HG03045 (cell line): ENCODE measurements around the gene OASL.
"Not testable (repeated sequence)": the region's sequence is repeated elsewhere in the genome, so short reads cannot be mapped to it uniquely, and the experiment has no call there.

Source experiments
- ATAC-seq: cut with Tn5 transposase; IDR thresholded peaks from one replicate; pipeline ENCODE4 v1.9.1; 2021; ENCODE audit warnings: mild to moderate bottlenecking, moderate library complexity; ENCODE audit not compliant: unreplicated experiment

OASL gene

DNA sequence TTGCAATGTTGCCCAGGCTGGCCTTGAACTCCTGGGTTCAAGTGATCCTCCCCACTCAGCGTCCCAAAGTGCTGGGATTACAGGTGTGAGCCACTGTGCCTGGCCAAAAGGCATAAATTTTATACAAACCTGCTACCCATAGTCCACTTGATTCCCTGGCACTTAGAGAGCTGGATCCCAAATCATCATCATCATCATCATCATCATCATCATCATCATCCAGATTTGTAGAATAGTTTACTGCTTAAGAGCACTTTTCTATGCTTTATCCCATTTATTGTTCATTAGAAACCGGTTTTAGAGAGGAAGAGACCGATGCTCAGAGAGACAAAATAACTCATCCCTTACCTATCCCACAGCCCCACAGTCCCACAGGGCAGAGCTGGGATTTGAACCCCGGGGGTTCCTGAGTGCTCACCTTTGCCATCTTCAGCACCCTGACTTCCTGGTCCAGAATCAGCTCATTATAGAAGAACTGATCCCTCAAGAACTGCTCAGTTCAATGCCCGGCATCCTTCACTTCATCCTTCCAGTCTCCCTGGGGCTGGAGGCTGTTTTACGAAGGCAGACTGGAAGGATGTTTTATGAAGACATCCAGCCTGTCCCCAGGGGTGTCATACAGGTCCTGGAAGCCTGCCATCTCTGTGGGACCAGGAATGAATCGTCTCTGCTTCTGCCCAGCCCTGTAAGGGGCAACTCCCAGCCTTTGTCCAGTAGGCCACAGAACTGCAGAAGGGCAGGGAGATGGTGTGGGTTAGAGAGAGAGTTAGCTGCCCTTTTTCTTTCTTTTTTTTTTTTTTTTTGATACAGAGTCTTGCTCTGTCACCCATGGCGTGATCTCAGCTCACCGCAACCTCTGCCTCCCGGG, 20.2 kb upstream of the OASL start:
- ATAC-seq, result no peak

DNA sequence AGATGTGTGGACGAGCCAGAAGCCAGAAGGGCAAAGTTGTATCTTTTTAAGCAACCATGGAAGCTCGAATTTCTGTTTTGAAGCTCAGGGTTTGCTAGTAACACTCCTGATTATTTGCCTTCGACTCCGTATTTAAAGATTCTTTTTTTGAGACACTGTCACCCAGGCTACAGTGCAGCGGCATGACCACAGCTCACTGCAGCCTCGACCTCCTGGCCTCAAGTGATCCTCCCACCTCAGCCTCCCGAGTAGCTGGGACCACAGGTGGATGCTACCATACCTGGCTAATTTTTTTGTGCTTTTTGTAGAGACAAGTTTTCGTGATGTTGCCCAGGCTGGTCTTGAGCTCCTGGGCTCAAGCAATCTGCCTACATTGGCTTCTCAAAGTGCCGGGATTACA, 18.7 kb upstream of the OASL start:
- ATAC-seq, result no peak

DNA sequence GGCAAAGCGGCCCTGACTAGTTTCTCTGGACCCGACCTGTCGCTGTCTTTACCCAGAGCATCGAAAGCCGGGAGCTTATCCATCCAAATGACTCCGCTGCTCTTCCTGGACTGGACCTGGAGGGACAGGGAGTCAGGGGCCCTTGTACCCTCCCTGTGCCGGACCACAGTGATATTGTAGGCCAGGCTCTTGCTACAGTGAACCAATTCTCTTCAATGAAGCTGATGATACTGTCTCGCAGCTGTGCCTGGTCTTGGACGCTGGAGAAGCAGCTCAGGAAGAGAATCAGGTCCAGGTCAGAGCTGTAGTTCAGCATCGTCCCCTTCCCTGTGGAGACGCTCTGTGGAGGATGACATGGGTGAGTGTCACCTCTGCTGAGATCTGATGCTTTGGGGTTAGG, 14.7 kb upstream of the OASL start:
- ATAC-seq, result no peak

DNA sequence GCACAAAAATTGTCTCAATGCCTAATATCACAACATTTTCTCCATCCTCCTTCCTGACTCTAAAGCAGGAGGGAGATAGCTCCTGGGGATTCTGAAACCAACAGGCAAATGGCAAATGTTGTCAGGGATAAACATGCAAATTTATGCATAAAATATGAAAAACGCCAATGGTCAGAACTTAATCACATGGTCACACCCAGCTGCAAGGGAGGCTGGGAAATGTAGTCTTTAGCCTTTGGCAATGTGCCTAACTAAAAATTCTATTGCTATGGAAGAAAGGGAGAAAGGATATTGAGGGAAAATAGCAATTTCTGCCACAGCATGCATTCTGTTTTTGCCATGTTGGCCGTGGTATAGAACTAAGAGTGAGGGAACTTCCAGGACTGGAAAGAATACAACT, 11.7 kb upstream of the OASL start:
- no peak for ATAC-seq

DNA sequence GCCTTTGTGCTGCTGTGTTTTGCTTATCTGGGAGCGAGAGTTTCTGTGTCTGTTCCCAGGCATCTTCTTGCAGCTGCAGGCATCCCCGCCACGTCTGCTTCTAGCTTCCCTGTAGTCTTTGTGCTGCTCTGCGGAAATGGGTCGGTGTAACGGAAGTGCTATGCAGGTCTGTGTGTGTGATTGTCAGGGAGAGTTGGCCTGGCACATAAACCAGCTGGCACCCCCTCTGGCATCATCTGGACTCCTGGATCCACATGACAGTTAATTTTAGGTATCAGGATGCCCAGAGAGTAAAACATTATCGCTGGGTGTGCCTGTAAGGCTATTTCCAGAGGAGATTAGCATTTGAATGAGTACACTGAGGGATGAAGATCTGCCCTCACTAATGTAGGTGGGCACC, 9.4 kb upstream of the OASL start:
- ATAC-seq, result no peak

DNA sequence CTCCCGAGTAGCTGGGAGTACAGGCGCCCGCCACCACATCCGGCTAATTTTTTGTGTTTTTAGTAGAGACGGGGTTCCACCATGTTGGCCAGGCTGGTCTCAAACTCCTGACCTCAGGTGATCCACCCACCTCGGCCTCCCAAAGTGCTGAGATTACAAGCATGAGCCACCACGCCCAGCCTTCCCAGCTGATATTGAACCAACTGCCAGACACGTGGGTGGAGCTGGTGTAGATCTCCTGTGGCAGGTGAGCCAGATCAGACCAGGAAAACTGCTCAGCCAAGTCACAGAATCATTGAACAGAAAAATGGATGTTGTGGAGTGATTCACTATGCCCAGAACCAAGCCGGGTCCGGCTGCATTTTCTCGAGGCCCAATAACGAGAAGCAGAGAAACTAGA, 8.4 kb upstream of the OASL start:
- not testable (repeated sequence) for ATAC-seq

DNA sequence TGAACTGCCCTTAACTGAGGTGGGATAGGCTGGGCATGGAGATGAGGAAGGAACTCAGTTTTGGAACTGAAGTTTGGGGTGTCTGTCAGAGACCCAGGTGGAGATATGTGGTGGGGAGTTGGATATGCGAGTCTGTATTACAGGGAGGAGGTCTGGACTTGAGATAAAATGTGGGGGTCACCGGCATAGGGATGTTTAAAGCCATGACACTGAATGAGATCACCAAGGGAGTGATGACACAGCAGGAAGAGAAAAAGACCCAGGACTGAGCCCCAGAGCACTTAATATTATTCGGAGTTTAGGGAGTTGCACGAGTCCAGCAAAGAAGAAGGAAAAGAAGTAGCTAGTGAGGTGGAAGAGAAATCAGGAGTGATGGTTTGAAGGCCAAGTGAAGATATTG, 4.0 kb upstream of the OASL start:
- no peak for ATAC-seq

DNA sequence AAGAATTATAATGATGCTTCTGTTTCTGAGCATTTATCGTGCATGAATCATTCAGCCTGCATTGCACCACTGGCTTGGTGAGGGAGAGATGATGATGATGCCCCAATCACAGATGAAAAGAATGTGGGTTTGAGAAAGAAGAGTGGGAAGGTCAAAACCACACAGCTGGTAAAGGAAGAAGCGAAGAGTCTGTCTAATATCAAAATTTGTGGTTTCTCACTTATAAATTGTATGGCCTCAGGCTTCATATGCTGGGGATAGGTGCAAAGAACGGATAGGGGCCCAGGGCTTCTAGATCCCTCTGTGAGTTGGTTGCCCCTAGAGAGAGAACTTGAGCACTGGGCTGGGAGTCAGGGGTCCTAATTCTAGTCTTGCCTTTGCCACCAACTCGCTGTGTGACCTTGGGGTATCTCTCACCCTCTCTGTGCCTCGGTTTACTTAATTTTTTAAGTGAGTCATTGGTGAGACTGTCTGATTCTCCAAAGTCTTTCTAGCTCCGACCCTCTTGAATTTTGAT, 2.2 kb downstream of the OASL start:
- ATAC-seq, result no peak

DNA sequence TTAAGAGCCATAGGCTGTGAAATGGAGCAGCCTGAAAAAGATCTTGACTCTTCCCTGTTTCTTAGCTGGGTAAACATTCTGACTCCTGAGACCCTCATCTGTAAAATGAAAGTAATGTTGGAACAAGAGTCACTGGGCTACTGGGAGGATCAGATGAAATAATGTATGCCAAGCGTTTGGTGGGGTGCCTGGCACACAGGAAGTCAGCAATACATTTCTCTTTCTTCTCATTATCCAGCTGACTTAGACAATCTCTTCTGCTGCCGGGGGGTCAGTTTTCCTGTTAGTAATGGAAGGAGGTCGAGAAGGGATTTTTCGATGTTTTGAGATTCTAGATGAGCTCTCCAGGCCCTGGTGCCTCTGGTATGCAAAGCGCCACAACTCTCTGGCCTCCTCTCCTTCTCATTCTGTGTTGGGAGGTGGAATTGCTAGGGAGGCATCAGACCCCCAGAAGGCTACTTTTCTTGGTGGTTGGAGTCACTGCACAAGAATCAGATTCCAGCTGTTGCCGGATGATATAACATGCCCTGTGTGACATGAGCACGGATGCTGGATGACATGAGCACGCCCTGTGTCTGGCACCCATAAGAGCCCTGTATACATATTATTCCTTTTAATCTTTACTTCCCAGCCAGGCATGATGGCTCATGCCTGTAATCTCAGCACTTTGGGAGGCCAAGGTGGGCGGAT, 4.3 kb downstream of the OASL start:
- no peak for ATAC-seq

DNA sequence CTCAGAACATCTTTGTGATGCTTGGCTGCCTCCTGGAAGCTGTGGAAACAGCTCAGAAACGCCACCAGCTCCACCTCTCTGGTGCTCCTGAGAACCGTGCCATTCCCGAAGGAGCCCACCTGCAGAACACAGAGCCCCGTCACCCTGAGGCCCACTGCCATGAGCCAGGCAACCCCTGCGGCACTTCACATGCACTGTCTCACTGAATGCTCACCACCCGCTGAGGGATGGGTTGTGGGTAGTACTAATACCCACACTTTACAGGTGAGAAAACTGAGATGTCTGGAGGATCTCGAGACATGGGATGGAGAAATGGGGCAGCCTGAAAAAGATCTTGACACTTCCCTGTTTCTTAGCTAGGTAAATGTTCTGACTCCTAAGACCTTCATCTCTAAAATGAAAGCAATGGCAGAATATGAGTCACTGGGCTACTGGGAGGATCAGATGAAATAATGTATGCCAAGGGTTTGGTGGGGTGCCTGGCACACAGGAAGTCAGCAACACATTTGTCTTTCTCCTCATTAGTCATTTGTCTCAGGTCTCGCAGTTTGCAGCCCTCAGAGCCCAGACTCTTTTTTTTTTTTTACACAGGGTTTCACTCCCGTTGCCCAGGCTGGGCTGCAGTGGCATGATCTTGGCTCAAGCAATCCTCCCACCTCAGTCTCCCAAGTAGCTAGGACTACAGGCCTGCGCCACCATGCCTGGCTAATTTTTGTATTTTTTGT, 5.3 kb downstream of the OASL start:
- no peak for ATAC-seq

DNA sequence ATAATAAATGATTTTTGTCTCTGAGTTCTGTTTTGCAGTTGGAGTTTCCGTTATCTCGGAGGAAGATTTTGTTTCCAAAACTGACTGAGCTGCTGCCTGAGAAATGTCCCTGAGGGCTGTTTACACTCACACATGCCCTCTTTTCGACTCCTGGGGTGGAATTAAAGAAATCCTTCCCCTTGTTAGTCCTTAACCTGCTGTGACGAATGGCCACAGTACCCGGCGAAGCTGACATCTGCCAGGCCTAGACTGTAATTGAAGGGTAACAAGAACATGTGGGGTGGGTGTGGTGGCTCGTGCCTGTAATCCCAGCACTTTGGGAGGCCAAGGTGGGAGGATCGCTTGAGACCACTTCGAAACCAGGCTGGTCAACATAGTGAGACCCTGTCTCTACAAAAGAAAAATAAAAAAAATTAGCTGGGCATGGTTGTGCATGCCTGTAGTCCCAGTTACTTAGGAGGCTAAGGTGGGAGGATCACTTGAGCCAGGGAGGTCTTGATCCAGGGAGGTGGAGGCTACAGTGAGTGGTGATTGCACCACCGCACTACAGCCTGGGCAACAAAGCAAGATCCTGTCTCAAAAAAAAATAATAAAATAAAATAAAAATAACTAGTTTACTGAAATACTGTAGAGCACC, 8.4 kb downstream of the OASL start:
- ATAC-seq, result no peak

DNA sequence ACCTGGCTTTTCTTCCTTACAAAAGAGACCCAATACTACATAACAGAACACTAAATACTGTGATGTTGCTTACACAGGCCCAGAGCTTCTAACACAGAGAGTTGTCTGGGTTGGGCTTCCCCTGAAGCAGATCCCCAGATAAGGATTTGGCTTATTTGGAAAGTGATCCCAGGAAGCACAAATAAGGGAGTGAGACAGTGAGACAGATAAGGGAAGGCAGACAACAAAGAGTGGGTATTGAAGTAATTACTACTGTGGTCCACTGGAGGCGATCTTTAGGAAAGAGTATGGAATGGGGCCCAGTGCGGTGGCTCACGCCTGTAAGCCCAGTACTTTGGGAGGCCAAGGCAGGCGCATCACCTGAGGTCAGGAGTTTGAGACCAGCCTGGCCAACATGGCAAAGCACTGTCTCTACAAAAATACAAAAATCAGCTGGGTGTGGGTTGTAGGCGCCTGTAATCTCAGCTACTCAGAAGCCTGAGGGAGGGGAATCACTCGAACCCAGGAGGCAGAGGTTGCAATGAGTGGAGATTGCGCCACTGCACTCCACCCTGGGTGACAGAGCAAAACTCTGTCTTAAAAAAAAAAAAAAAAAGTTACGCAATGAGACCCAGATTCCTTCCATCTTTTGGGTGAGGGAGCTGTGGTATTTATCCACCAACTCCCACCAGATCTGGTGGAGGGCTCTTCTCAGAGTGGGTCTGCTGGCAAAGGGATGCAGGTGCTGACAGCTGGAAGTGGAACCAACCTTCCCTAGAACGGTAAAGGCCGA, 12.6 kb downstream of the OASL start:
- no peak for ATAC-seq

DNA sequence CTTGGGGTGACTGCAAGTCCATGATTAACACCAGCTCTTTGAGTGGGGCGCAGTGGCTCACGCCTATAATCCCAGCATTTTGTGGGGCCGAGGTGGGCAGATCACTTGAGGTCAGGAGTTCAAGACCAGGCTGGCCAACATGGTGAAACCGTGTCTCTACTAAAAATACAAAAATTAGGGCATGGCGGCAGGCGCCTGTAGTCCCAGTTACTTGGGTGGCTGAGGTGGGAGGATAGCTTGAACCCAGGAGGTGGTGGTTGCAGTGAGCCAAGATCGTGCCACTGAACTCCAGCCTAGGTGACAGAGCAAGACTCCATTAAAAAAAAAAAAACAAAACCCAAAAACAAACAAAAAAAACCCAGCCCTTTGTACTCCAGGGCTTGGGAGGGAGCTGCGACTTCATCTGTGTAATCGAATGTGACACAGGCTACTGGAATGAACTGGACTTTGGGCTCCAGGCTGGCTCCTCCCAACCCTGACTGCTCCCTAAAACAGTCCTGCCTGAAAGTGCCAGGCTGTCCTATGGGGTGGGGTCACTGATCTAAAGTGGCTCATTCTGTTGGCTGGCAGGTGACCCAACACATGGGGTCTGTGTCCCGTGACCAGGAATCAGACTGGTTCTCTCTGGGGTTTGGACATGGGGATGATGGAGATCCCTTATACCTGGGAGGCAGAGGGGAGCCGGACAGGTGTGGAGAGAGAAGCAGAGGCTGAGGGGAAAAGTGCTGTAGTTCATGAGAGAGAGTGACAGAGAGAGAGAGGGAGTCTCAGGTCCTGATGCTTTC, 13.4 kb downstream of the OASL start:
- ATAC-seq, result no peak

DNA sequence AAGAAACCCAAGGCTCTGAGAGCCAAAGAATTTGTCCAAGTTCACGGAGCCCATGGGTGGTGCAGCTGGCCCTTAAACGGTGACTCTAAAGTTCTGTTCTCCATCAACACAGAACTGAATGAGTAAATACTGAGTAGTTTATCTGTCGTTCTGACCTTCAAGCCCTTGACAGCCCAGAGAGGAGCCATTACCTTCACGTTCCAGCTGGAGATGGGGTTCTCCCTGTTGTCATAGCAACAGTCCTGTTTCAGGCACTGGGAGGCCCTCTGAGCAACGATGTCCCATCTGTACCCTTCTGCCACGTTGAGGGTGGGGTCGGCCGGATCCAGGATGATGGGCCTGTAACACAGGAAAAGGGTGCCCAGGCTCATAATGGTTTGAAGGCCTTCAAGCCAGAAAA, 15.2 kb downstream of the OASL start:
- ATAC-seq, result no peak

DNA sequence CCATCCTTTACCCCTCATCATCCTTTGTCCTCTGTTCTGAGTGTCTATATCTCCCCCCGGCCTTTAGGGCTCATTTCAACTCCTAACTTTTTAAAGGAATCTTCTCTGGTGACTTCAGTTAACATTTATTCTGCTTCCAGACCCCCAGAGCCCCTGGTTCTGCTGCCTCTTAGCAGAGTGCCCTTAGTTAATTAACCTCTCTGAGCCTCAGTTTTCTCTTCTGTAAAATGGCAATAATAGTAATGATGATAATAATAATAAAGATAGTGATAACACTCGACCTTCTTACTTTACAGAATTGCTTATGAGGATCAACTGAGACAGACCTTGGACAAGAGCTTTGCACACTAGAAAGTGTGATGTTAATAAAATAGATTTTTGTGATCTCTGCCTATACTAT, 16.3 kb downstream of the OASL start:
- no peak for ATAC-seq

DNA sequence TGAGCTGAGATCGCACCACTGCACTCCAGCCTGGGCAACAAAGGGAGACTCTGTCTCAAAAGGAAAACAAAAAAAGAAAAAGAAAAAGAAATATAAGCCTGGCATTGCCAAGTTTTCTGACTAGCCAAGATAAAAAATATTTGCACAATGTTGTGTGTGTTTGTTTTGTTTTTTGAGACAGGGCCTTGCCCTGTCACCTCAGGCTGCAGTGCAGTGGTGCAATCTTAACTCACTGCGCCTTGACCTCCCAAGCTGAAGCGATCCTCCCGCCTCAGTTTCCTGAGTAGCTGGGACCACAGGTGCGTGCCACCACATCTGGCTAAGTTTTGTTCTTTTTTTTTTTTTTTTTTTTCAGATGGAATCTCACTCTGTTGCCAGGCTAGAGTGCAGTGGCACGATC, 17.3 kb downstream of the OASL start:
- ATAC-seq, result no peak

DNA sequence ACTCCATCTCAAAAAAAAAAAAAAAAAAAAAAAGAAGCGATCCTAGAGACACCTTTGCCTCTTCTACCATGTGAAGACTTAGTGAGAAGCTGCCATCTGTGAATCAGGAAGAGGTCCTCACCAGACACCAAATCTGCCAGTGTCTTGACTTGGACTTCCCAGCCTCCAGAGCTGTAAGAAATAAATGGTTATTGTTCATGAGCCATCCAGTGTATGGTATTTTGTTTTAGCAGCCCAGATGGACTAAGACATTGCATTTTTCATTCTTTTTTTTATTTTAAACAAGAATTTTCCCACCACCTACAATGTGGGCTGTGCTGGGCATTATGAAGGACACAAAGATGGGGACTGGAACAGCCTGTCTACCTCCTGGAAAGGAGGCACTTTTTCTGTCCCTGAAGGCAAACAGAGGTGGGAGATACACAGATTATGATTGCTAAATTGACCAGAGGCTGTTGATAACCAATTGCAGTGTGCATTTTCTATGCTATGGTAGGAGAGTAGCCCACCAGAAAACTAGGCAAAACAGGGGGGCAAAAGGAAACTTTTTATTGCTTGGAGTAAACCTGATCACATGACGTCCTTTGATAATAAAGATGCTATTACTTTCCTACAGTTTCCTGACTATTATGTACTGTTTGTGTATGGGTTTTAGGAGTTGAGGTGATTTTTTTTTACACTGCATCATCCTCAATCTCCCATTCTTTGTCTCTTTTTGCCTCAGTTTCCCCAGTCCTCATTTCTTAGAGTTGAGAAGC, 20.0 kb downstream of the OASL start:
- ATAC-seq, result no peak

DNA sequence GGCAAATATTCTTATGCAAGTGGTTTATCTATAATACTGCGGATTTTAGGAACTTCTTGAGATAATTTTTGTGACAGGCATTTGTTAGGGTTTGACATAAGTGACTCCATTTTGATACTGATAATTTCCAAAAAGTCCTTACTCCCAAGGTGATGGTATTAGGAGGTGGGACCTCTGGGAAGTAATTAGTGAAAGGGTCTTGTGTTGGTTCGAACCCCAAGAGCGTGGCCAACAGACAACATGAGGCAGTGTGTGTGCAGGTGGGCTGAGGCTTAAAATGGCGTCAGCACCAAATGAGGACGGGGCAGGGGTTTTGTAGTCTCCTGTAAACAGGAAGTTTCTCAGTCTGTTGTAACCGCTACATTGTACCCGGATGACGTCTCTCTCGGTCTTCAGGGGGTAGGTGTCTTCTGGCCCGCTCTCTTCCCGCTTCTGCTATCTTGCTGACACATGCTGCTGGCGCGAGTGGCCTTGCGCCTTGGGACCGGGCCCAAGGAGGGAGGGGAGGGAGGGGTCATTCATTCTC, 21.0 kb downstream of the OASL start:
- no peak for ATAC-seq
